Inflammatory macrophage treated with lipopolysaccharide for 1 hour (primary cell): ENCODE measurements around the gene EIF4G1.
A peak's percentile ranks its signal among the peaks of the same experiment; 100 is the strongest.
"Not testable (repeated sequence)": the region's sequence is repeated elsewhere in the genome, so short reads cannot be mapped to it uniquely, and the experiment has no call there.

Experiments
- DNase-seq, 2 donors: peaks; one replicate each; pipeline ENCODE4 v3.0.0-alpha.2; 2020 to 2022

The EIF4G1 gene, protein sequence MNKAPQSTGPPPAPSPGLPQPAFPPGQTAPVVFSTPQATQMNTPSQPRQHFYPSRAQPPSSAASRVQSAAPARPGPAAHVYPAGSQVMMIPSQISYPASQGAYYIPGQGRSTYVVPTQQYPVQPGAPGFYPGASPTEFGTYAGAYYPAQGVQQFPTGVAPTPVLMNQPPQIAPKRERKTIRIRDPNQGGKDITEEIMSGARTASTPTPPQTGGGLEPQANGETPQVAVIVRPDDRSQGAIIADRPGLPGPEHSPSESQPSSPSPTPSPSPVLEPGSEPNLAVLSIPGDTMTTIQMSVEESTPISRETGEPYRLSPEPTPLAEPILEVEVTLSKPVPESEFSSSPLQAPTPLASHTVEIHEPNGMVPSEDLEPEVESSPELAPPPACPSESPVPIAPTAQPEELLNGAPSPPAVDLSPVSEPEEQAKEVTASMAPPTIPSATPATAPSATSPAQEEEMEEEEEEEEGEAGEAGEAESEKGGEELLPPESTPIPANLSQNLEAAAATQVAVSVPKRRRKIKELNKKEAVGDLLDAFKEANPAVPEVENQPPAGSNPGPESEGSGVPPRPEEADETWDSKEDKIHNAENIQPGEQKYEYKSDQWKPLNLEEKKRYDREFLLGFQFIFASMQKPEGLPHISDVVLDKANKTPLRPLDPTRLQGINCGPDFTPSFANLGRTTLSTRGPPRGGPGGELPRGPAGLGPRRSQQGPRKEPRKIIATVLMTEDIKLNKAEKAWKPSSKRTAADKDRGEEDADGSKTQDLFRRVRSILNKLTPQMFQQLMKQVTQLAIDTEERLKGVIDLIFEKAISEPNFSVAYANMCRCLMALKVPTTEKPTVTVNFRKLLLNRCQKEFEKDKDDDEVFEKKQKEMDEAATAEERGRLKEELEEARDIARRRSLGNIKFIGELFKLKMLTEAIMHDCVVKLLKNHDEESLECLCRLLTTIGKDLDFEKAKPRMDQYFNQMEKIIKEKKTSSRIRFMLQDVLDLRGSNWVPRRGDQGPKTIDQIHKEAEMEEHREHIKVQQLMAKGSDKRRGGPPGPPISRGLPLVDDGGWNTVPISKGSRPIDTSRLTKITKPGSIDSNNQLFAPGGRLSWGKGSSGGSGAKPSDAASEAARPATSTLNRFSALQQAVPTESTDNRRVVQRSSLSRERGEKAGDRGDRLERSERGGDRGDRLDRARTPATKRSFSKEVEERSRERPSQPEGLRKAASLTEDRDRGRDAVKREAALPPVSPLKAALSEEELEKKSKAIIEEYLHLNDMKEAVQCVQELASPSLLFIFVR (N-terminal part only)

DNA sequence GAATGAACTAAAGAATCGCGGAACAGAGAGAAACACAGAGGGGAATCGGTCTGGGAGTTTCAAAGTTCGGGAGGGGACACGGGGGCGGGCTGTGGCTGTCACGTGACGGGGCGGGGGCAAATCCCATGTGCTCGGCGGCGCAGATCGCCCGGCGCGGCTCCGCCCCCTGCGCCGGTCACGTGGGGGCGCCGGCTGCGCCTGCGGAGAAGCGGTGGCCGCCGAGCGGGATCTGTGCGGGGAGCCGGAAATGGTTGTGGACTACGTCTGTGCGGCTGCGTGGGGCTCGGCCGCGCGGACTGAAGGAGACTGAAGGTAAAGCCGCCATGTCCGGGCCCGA, at the start of gene EIF4G1:
EIF4G1 (plus strand) TSS at position 244 of the 337 bp plus-strand sequence. CDS start 1,191 bp downstream, outside the sequence.
- DNase-seq: peak; percentile 91 to 95

DNA sequence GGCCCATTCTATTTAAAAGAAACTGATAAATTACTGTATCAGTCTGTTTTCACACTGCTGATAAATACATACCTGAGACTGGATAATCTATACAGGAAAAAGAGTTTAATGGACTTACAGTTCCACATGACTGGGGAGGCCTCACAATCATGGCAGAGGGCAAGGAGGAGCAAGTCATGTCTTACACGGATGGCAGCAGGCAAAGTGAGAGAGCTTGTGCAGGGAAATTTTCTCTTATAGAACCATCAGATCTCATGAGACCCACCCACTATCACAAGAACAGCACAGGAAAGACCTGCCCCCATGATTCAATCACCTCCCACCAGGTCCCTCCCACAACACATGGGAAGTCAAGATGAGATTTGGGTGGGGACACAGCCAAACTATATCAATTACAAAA, 47.2 kb upstream of the EIF4G1 start:
- not testable (repeated sequence) for DNase-seq

DNA sequence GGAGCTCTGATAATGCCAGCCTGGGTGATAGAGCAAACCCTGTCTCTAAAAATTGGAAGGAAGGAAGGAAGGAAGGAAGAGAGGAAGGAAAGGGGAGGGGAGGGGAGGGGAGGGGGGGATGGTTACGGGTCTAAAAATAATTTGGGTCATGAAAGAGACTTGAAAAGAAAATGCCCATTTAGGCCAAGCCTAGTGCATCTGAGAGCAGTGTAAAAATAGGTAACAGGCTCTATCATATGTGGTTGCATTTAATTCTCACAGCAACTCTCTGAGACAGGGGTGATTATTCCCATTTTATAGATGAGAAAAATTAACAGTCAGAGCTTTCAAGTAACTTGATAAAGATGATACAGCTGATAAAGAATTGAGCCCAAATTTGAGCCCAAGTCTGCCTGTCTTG, 42.1 kb upstream of the EIF4G1 start:
- no peak for DNase-seq

DNA sequence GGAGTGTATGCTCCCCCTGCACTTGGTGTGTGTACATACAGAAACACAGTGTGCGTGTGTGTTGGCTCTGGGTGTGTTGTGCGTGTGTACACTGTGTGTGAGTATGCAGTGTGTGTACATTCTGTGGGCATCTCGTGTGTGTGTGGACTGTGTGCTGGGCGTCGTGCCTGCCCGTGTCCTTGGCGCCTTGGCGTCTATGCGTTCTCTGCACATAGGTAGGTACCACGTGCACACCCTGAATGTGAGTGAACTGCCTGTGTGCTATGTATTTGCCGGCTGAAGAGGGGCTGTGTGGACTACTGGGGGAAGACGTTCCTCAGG, 39.1 kb upstream of the EIF4G1 start:
- DNase-seq: no peak

DNA sequence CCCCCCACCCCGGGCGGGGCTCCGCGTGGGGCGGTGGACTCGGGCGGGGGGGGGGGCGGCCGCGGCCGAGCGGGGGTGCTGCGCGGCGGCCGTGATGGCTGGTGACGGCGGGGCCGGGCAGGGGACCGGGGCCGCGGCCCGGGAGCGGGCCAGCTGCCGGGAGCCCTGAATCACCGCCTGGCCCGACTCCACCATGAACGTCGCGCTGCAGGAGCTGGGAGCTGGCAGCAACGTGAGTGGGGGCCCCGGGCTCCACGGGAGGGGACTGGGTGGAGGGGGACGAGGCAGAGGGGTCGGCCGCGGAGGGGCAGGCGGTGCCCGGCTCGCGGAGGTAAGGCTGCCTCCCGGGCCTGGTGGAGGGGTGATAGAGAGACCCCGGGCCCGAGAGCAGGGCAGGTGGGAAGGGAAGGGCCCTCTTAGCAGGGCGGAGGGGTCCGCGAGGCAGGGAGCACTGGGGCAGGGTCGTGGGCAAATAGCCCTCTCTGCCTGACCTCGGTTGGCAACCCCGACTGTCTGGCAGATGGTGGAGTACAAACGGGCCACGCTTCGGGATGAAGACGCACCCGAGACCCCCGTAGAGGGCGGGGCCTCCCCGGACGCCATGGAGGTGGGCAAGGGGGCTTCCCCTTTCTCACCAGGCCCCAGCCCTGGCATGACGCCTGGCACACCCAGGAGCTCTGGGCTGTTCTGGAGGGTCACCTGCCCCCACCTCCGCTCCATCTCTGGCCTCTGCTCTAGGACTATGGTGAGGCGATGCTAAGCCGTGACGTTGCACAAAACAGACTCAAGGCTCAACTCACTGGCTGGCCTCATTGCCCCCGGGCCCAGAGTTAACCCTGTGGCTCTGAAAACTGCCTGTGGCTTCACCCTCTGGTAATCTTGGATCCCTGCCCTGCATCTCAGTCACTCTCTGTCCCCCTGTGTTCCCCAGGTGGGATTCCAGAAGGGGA, 38.2 kb upstream of the EIF4G1 start, which contains the start of gene ECE2:
ECE2 (plus strand) TSS at position 62 of the 950 bp plus-strand sequence; CDS start at position 194, 132 bp downstream.
- no peak for DNase-seq

DNA sequence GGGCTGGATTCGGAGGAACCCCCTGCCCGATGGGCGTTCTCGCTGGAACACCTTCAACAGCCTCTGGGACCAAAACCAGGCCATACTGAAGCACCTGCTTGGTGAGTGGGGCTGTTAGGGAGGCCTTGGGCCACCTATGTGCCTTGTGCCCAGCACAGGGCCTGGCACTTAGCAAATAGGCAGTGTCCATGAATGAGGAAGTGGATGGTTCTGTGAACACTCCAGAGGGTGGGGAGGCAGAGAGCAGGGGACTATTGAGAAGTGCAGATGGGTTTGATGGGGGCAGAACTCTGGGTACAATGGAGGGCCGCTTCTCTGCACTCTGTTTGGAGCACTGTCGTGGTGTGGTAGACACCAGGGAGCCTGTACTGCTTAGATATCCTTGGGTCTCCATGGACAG, 37.0 kb upstream of the EIF4G1 start:
- DNase-seq: no peak

DNA sequence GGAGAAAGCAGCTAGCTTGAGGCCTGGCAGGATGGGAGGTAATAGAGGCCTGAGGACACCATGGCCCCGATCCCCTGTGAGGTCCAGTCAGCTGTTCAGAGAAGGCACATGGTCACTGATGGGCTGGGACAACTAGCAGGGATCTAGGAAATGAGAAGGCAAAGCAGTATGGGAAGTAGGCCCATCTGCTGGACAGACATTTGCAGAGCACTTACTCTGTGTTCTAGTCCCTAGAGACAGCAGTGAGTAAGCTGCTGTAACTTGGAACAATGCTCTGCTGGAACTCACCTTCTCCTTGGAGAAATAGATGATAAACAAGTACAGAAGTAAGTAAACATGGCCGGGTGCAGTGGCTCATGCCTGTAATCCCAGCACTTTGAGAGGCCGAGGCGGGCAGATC, 31.5 kb upstream of the EIF4G1 start:
- no peak for DNase-seq

DNA sequence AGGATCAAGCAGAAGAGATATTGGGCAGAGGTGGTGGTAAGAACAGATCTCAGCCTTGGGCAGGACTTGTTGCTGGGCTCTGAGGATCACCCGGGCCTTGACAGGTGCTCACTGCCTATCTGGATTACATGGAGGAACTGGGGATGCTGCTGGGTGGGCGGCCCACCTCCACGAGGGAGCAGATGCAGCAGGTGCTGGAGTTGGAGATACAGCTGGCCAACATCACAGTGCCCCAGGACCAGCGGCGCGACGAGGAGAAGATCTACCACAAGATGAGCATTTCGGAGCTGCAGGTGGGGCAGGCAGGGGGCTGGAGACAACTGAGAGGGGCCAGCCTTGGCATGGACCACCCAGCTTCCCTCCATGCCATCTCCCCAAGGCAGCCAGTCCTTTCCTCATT, 30.7 kb upstream of the EIF4G1 start:
- DNase-seq: no peak

DNA sequence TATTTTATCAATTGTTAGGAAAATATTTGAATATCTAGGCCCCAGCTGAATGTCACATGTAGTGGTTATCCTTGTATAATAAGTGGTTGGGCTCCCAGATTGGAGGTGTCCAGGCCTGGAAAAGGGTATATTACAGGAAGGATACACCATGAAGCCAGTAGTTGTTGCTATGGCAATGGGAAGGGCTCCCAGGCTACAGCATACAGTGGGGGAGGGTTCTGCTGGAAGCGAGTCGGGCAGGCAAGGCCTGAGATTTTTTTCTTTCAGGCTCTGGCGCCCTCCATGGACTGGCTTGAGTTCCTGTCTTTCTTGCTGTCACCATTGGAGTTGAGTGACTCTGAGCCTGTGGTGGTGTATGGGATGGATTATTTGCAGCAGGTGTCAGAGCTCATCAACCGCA, 29.7 kb upstream of the EIF4G1 start:
- peak in 1 of 2 donors; percentile 13 for DNase-seq

DNA sequence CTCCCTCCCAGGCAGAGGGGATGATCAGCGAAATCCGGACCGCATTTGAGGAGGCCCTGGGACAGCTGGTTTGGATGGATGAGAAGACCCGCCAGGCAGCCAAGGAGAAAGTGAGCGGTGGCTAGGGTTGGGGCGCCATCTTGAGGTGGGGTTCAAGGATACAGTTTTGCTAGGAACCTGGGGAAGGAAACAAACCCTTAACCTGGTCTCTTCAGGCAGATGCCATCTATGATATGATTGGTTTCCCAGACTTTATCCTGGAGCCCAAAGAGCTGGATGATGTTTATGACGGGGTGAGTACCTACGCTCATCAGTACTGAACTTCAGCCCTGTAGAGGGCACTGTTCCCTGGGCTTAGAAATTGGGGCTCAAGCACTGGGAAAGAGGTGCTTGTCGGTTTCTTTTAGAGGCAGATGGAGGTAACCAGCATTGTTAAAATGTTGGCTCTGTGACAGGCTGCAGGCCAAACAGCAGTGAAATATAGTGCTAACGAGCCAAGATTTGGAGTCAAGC, 24.9 kb upstream of the EIF4G1 start:
- peak; percentile 15 to 67 for DNase-seq

DNA sequence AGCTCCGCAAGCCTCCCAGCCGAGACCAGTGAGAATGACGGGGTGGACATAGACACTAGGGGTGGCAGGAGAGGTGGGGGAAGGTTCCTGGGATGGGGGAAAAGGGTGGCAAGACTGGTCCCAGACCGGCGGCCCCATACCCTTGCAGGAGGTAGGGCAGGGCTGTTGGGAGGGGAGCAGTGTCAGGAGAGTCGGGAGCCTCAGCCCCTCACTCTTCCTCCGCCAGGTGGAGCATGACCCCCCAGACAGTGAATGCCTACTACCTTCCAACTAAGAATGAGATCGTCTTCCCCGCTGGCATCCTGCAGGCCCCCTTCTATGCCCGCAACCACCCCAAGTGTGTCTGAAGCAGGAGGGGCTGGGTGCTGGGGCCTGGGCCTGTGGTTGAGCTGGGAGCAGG, 24.1 kb upstream of the EIF4G1 start:
- DNase-seq: no peak

DNA sequence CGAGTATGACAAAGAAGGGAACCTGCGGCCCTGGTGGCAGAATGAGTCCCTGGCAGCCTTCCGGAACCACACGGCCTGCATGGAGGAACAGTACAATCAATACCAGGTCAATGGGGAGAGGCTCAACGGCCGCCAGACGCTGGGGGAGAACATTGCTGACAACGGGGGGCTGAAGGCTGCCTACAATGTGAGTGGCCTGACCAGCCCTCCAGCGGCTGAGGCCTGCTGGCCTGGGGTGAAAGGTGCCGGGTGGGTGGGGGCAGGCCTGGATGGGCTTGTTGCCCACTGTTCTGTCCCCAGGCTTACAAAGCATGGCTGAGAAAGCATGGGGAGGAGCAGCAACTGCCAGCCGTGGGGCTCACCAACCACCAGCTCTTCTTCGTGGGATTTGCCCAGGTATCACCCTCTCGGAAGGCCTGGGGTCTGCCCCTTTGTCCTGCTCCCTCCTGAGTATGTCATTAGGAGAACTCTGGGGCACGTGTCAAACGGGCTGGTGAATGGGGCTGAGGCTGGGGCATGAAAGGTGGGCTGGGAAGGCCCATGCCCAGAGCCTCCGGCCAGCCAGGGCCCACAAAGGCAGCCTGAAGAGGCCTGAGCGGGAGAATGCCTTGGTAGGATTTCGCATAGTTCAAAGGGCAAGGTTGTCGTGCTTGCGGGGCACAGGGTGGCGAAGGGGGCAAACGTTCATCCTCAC, 23.2 kb upstream of the EIF4G1 start:
- DNase-seq: no peak

DNA sequence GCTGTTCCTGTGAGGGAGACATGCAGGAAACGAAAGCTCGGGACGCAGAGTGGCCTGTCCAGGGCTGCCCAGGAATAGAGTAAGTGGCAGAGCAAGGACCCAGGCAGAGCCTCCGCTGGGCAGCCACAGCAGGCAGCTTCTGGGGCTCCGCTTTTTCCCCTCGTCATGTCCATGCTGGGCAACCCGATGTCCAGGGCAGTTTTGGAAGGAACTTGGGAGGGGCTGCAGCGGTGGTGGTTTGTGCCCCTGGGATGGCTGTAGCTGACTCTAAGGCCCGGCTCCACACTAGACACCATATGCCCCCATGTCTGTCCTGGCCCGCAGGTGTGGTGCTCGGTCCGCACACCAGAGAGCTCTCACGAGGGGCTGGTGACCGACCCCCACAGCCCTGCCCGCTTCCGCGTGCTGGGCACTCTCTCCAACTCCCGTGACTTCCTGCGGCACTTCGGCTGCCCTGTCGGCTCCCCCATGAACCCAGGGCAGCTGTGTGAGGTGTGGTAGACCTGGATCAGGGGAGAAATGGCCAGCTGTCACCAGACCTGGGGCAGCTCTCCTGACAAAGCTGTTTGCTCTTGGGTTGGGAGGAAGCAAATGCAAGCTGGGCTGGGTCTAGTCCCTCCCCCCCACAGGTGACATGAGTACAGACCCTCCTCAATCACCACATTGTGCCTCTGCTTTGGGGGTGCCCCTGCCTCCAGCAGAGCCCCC, 22.5 kb upstream of the EIF4G1 start:
- DNase-seq: no peak

DNA sequence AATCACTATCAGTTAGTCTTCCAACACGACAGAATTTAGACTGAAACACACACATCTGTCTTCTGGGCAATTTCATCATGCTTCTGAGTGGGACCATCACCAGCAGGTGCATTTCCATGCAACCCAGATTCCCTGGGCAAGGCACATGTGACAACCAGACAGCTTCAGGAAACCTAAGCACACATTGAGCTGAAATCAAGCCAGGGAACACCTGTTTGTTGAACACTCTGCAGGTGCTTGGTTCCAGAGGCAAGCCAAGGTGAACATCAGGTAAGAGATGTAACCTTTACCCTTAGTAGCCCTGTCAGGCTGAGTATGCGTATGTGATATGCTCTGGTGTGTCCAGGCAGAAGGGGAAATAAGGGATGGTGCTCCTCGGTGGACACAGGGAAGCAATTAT, 18.6 kb upstream of the EIF4G1 start:
- no peak for DNase-seq

DNA sequence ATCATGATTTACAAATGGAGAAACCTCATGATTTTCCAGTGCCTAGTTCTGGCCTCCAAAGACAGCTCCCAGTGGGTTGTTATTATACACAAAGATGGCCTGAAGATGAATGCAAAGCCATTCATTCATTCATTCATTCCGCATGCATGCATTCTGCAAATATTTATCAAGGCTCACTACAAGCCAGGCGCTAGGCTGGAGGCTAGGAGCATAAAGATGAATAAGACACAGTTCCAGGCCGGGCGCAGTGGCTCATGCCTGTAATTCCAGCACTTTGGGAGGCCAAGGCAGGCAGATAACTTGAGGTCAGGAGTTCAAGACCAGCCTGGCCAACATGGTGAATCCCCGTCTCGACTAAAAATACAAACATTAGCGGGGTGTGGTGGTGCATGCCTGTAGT, 17.8 kb upstream of the EIF4G1 start:
- no peak for DNase-seq

DNA sequence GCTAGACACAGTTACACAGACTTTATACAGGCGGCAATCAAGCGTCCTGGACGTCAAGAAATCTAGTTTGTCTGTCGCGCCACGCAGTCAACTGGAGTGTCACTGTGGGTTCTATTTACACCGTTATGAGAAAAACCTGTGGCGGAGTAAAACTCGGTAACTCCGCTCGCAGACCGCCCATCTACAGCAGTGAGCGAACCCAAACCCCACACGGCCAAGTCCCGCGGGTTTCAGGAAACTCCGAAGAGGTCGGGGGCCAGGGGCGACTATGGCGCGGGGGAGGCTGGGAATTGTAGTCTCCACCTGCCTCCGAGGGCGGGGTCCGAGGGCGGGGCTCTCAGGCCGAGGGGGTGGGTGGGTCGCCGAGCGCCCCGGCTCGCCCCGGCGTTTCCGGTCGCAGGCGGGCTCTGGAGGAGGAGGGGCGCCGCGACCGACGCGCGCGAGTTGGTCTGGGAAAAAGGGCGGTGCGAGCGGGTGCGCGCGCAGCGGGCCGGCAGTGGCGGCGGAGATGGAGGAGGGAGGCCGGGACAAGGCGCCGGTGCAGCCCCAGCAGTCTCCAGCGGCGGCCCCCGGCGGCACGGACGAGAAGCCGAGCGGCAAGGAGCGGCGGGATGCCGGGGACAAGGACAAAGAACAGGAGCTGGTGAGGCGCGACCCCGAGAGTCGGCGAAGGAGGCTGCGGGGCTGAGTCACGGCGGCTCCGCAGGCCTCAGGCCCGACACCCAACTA, 15.5 kb upstream of the EIF4G1 start, which contains the start of gene PSMD2:
PSMD2 (plus strand) TSS at position 483 of the 729 bp plus-strand sequence; CDS start at position 509, 26 bp downstream.
- DNase-seq: peak; percentile 95 to 96

DNA sequence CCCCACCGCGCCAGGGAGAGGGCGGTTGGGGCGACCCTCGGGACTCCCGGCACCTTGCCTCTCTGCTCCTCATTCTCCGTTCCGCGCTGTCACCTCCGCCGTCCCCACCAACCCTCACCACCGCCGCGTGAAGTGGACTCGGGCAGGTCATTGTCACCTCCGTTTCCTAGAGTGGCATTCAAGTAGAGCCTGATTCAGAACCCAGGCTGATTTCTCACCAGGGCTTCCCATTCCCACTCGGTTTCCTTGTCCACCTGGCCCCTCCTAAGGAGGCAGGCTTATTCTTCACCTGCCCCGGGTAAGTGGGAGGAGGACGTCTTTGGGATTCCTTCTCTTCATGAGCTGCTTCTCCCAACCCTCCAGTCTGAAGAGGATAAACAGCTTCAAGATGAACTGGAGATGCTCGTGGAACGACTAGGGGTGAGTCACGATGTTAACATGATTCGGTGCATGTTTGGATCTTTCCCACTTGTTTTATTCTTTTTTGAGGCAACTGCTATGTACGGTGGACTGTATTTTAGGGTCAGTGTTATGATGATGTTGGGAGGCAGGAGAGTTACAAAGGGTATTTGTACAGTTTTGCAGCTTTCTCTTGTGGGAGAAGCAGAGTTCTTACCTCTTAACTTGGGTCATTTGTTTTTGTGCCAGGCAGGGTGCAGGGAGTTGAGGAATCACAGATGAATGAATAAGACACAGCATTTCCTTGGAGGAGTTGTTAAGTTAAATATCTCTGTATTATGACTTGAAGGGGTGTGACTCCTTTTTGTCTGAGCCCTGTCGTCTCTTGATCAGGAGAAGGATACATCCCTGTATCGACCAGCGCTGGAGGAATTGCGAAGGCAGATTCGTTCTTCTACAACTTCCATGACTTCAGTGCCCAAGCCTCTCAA, 14.7 kb upstream of the EIF4G1 start:
- no peak for DNase-seq

DNA sequence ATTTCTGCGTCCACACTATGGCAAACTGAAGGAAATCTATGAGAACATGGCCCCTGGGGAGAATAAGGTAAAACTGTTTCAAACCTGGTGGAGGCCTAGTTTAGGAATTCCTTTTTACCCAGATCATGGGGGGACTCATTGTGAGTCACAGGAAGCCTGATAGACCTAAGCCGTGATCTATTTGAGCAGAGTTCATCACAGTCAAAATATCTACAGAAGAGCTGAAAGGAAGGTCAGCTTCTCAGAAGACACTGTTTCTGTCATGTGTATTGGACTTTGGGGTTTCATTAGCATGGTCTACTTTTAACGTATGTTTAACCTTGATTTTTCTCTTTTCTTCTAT, 14.1 kb upstream of the EIF4G1 start:
- no peak for DNase-seq

DNA sequence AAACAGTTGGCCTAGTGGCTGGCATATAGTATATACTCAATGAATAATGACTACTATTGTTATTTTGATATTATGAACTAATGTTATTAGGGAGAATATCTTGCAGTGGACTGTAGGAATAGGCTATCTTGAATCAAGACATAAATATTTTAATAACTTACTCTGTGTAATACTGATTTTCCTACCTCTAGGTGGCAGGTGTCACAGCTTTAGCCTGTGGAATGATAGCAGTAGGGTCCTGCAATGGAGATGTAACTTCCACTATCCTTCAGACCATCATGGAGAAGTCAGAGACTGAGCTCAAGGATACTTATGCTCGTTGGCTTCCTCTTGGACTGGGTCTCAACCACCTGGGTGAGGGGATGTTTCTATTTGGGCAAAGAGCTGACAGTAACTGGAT, 8.8 kb upstream of the EIF4G1 start:
- DNase-seq: peak in 1 of 2 donors; percentile 11
